GM19395 (cell line): ENCODE data around the gene NEDD4L.
A peak's percentile ranks its signal among the peaks of the same experiment; 100 is the strongest.

Experiments
- ATAC-seq: cut with Tn5 transposase; IDR thresholded peaks from one replicate; pipeline ENCODE4 v1.9.1; 2021; ENCODE audit warnings: mild to moderate bottlenecking, moderate library complexity; ENCODE audit not compliant: unreplicated experiment

The NEDD4L gene

GRCh38 chr18:58337686-58338085, 293.7 kb downstream of the NEDD4L start:
- no peak for ATAC-seq

DNA sequence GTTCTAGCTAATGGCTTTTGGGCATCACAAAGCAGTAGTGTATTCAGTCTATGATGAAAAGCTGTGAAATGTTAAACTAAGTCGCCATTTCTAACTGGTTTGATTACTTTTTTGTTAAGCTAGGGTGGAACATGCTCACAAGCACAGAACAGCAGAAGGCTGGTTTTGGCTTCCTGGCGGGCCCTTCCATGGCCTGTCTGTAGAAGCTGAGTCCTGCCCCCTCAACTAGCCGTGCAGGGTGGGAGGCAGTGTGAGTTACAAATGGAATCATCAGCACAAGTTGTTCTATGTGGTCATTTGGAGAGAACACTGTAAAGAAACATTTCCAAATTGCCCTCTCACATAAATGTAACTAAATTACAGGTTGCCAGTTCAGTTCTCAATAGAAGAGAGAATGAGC, 294.1 kb downstream of the NEDD4L start:
- no peak for ATAC-seq

GRCh38 chr18:58338961-58339592, 295.1 kb downstream of the NEDD4L start:
- ATAC-seq = no peak

DNA sequence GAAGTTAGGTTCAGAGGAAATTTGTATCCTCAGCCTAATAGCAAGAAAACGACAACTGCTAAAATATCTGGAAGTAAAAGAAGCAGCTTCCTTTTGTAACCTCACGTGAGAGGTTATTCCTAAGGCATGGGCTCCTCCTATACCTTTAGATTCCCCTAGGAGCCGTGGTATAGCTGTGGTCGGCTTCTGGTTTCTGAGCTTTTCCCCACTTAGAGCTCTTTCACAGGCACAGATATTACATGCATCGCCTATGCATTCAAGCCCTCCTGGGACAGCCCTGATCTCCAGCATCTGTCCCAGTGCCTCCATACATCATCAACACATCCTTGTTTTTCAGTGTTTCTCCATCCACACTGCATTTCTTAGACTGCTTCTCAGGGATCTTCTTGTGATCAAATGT, 295.9 kb downstream of the NEDD4L start:
- ATAC-seq = no peak

DNA sequence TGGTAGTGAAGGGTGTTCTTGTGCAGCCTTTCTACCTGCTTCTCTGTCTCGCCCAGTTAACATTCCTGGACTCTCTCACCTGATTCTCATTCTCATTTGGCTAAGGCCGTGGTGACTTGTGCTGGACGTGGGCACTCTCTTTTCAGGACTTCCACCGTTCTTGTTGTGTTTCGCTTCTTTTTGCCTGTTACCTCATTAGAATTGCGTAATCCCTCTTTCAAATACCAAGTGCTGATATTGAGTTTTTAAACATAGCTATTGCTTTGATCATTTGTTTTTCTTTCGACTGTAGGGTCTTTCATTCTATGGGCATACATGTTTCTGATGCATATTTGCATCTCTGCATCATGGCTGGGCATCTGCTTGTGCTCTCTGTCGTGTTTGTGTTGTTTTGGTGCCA, 297.9 kb downstream of the NEDD4L start:
- ATAC-seq = no peak

GRCh38 chr18:58344080-58344670, 300.1 kb downstream of the NEDD4L start:
- ATAC-seq = no peak

GRCh38 chr18:58344861-58345463, 300.9 kb downstream of the NEDD4L start:
- no peak for ATAC-seq

DNA sequence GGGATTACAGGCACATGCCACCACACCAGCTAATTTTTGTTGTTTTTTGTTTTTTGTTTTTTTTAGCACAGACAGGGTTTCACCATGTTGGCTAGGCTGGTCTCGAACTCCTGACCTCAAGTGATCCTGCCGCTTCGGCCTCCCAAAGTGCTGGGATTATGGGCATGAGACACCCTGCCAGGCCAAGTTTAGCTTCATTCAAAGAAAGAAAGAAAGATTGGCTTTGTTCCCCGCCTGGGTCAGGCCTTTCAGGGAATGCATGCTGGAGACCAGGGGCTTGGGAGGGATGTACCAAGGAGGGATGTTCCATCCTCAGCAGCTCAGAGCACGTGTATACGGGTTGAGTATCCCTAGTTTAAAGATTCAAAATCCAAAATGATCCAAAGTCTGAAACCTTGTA, 301.8 kb downstream of the NEDD4L start:
- ATAC-seq = no peak

- no peak for ATAC-seq
Observed at GRCh38 chr18:58347135-58347534, 303.1 kb downstream of the NEDD4L start.

GRCh38 chr18:58348517-58348916, 304.5 kb downstream of the NEDD4L start:
- ATAC-seq = no peak

DNA sequence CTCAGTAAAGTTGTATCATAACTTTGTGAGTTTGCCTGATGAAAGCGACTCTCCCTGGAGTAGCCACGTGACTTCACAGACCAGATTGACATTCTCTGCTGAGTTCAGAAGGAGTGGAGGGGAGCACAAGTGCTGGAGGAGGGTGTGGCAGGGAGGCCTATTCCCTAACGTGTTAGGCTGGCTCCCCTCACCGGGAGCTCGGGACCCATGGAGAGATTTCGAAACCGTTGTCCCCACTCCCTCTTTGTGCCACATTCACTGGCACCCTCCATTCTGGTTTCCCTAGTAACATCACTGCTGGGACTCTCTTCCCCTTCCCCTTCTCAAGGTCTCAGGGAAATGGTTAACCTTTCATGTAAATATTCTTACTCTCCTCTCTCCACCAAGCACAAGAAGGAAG, 304.9 kb downstream of the NEDD4L start:
- ATAC-seq = no peak

- ATAC-seq = peak; percentile 57
Observed at GRCh38 chr18:58349650-58350049, 305.6 kb downstream of the NEDD4L start.

DNA sequence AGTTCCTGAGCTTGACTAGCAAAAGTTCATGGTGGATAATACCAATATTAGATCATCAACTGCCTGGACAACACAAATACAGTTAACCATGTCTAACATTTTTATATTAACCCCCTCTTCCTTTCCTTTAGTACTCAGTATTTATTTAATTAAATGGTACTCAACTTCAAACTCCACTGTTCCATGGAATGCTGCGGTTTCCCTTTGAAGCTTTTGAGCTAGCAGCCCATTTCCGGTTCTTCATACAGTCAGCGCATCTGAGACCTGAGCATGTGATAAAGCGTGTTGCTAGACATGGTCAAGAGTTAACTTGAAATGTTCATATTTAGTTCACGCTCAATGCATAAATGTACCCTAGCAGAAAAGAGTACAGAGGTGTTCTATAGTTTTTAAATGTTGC, 306.5 kb downstream of the NEDD4L start:
- no peak for ATAC-seq

- ATAC-seq = no peak
Observed at GRCh38 chr18:58351776-58352175, 307.8 kb downstream of the NEDD4L start.

- no peak for ATAC-seq
Observed at GRCh38 chr18:58353581-58353980, 309.6 kb downstream of the NEDD4L start.

- ATAC-seq = no peak
Observed at GRCh38 chr18:58354051-58354450, 310.0 kb downstream of the NEDD4L start.

DNA sequence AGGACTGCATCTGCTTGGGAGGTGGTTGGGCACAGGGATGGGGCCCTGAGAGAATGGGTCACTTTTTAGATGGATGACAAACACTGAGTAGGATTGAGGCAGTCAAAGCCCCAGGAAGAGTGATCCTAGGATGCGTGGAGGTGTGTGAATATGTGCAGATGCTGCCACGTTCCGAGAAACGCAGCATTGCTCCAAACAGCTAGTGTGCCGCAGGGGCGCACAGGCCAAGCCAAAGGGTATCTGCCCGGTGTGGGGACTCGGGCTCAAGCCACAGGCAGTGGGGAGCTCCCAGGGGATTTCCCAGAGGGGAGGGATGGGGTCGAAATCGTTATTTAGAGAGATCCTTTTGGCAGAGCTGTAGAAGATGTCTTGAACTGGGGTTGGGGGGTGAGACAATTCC, 310.8 kb downstream of the NEDD4L start:
- ATAC-seq = no peak

- ATAC-seq = no peak
Observed at GRCh38 chr18:58355243-58355642, 311.2 kb downstream of the NEDD4L start.

DNA sequence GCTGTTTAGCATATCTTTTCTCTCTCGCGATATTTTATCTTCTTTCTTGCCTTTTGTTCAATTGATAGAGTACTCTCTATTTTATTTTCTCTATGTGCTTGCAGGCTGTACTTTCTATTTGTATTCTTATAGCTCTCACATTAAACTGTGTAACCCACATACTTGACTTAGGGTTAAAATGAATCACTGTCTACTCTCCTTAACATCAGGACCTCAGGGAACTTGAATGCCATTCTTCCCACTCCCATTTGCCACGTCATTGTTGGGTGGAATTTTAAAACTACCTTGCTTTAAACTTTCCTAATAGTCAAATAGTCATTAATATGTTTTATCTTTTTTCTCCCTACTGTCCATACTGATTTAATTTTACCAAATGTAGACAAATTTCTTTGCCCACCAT, 315.2 kb downstream of the NEDD4L start:
- no peak for ATAC-seq

- no peak for ATAC-seq
Observed at GRCh38 chr18:58359620-58360019, 315.6 kb downstream of the NEDD4L start.

GRCh38 chr18:58360324-58360723, 316.3 kb downstream of the NEDD4L start:
- no peak for ATAC-seq

DNA sequence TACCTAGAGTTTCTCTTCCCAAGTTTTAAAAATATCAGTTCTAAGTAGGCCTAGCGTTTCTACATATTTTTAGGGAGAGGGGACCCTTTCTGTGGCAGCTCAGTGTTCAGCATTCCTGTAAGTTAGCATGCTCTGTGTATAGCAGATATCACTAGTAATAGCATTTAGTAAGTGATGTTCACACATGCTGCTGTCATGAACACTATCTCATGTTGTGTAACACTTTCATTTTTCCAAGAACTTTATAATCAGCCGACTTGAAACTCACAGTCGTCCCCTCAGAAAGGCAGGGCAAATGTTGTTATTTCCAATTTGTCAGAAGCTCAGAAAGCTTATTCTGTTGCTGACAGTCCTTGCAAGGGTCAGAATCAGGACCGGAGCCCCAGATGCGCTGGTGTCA, 317.2 kb downstream of the NEDD4L start:
- no peak for ATAC-seq
